Fibroblast of pulmonary artery (primary cell): Measurements from ENCODE around the gene ALDH16A1.
A peak's percentile ranks its signal among the peaks of the same experiment; 100 is the strongest.

ENCODE experiments used
- DNase-seq: peaks from one replicate; pipeline ENCODE4 v3.0.0-alpha.2; 2010; ENCODE audit warnings: low read depth
- H3K4me3 ChIP-seq: replicated peaks from 2 replicates; pipeline ENCODE4 v1.5.1; 2011; ENCODE audit warnings: low read depth, mild to moderate bottlenecking, control low read depth, low read length, moderate library complexity
- CTCF ChIP-seq: IDR thresholded peaks from 2 replicates; pipeline ENCODE4 v1.5.1; 2011; ENCODE audit warnings: mild to moderate bottlenecking, control low read depth, low read length, inconsistent platforms; ENCODE audit errors: missing control alignments

Gene ALDH16A1

DNA sequence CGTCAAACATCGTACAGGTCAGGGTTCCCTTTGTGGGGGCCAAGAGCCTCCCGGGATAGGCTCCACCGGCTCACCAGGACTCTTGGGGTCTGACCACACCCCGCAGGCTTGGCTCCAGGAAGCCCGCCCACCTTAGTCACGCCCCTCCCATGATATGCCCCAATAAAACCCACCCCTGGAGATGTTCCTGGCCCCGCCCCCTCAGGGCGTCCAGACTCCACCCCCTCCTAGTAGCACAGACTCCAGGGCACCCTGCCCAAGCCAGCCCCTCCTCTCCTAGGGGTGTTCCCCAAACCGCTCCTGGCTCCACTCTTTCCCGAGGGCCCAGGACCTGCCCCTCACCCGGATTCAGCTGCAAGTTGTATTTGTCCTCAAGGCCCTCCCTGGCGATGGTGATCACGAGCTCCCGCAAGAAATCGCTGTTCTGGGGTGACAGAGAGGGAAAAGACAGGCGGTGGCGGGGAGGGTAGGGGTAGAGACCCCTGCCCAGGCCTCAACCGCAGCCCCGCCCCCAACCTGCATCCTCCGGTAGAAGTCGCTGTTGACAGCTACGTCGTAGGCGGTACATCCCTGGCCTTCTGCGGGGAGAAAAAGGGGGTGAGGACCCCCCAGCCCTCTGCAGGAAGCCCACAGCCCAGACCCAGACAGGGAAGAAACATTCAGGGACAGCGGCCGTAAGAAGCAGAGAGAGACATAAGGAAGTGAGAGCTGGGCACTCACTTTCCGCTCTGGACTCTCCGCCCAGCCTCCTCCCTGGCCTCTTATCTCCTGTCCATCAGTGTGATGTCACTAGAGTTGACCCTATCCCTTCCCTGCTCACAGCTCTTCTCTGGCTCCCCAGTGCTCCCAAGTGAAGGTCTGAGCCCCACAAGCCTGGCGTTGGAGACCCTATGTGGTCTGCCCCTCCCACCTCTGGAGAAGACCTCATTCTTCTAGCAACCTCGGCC, 5.3 kb upstream of the ALDH16A1 start:
- H3K4me3 ChIP-seq: no peak overlapping the region
- no peak for TF ChIP-seq CTCF
- peak; percentile 21 for DNase-seq

DNA sequence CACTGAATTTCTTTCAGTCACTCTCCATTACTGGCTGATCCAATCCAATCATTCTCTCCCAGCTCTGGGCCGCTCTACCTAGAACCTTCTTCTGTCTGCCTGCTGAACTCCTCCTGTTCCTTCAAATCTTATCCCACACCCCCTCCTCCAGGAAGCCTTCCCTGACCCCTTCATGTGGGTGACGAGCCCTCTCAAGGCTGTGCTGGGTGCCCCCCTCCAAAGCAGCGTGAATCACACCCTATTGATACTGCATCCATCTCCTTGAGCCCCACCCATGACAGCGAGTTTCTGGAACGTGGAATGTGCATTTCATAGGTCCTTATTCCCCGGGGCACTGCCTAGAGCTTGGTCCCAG, 4.6 kb upstream of the ALDH16A1 start:
- DNase-seq: no peak
- H3K4me3 ChIP-seq: no peak overlapping the region
- no peak for TF ChIP-seq CTCF

DNA sequence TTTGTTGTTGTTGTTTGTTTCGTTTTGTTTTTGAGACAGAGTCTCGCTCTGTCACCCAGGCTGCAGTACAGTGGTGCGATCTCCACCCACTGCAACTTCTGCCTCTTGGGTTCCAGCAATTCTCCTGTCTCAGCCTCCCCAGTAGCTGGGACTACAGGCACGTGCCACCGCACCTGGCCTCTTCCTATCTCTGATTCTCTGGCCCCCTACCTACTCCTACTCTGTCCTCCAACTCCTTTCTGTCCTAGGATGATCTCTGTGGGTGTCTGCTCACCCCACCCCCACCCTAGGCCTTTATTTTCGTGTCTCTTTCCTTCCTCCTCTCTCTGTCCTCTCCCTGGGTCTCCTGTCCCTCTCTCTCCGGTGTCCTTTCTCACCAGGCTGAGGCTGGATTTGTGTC, 2.6 kb upstream of the ALDH16A1 start:
- no peak for TF ChIP-seq CTCF
- H3K4me3 ChIP-seq: peak overlapping the region; percentile 96
- DNase-seq: no peak

DNA sequence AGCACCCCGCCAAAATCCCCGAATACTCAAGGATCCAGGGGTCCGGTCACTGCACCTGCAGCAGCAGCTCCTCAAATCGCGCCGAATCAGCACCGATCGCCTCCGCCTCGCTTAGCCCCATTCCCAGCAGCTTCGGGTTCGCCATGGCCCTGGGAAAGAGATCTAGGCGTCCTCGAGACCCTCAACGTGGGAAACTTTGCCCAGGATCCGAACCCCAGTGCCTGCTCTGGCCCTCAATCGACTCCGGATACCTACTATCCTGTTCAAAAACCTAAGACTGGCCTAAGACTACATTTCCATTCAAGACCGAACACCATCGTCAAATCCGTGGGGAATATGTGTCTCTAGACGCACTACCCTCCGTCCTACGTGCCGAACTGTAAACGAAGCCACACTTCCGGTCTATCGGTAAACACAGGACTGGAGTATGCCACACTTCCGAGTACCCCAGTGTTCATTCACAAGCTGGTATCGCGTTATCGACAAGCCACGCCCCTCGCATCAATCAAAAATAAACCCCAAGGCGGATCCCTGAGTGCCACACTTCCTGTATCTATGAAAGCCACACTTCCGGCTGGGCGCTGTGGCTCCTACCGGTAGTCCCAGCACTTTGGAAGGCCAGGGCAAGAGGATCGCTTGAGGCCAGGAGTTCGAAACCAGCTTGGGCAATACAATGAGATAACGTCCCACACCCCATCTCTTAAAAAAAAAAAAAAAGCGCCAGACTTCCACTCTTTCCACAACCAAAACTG, 1.4 kb upstream of the ALDH16A1 start, which contains the start of gene PIH1D1:
PIH1D1 (minus strand) TSS at position 385 of the 752 bp plus-strand sequence; CDS start at position 145, 240 bp downstream.
- TF ChIP-seq CTCF: peak; percentile 18
- H3K4me3 ChIP-seq: peak within 1 kb of the TSS; percentile 96
- DNase-seq: peak; percentile 100

DNA sequence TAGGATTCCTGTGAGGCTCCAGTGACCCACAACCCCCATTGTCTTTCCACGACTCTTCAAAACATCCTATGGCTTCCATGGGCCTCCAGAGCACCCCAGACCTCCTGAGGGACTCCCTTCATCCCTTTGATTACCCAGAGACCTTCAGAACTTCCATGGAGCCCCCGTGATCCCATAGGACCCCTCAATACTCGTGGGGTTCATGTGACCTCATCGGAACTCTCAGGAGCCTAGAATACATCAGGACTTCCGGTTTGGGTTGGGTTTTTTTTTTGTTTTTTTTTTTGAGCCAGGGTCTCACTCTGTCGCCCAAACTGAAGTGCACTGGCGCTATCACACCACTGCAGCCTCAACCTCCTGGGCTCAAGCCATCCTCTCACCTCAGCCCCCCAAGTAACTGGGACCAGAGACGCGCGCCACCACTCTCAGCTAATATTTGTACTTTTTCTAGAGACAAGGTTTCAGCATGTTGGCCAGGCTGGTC, 774 bp downstream of the ALDH16A1 start:
- DNase-seq: no peak

DNA sequence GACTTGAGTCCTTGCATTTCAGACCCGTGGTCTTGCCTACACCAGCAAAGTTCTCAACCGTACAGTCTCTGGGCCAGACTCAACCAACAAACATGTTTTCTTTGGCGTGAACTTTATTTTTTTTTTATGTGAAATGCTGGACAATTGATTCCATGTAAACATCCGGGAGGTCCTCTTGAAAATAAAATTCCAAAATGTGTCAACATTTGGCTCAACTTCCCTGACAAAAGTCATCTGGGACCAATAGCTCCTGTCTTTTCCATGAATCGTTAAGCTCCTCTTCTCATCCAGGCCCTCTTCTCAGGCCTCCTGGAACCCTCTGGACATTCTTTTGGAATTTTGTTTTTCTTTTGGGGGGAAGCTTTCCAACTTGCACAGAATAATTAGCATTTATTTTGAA, 2.7 kb downstream of the ALDH16A1 start:
- TF ChIP-seq CTCF: no peak
- peak; percentile 53 for DNase-seq
- no peak overlapping the region for H3K4me3 ChIP-seq

More for the DNA sequence above, 774 bp downstream of the ALDH16A1 start:
- H3K4me3 ChIP-seq: peak overlapping the region; percentile 83
- TF ChIP-seq CTCF: no peak
